ENCODE results near the gene TUBGCP5.
A peak's percentile ranks its signal among the peaks of the same experiment; 100 is the strongest.

Gene TUBGCP5

DNA sequence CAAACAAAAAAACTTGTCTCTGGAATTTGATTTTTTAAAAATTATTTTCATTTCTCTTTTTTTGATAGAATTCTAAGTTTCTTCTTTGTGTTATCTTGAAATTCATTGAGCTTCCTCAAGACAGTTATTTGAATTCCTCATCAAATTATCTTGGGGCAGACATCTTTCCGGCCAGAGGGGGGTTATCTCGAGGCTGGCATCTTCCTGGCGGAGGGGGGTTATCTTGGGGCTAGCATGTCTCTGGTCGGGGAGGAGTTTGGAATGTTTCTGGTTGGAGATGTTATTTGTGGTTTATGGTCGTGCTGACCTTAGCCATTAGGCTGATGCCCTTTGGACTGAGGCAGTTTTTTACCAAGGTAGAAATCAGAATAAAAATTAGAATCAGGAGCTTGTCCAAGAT, 15.9 kb upstream of the TUBGCP5 start:
- POLR2A ChIA-PET = no interaction called here
- Histone ChIP-seq H3K9me3 (ENCODE audit: control insufficient read depth, insufficient read depth, low read depth, low read length) (no peaks in the 10 kb centered on the region), H3K4me3 (ENCODE audit: low read depth, low read length) (no peak overlapping the region), H3K4me1 (ENCODE audit: control insufficient read depth, insufficient read depth, low read length) (no peaks in the 10 kb centered on the region), H3K27ac (ENCODE audit: extremely low read depth, low read depth, low read length) (no peak overlapping the region), H3K36me3 (ENCODE audit: control insufficient read depth in 2 of 2, insufficient read depth in 1 of 2, low read length in 2 of 2) (no peaks in the 10 kb centered on the region)
- TF ChIP-seq ZFHX2 (tag by site-specific recombination; conservative IDR thresholded peaks at IDR 0.05) = no peak
- TF ChIP-seq IKZF3 (tag by site-specific recombination; IDR thresholded peaks at IDR 0.05) = no peak
- TF ChIP-seq ZNF544 (tag by site-specific recombination; IDR thresholded peaks at IDR 0.05) = no peak
- CTCF ChIA-PET = interaction anchor here (0.7 to 2.7 kb wide), 2 partner anchors 19 to 58 kb away, joined by 5 to 14 read pairs; no protein-coding TSS in a partner anchor

- ChIA-PET CTCF (interaction anchor here (1.0 to 1.1 kb wide), 2 partner anchors 13 to 16 kb away, joined by 3 to 5 read pairs; partner anchors contain the start of gene TUBGCP5), POLR2A (interaction anchor here (1.2 kb wide), 1 partner anchor 13 kb away, joined by 3 read pairs; the partner anchor contains the start of gene TUBGCP5)
- H3K27ac ChIP-seq (ENCODE audit: extremely low read depth, low read depth, low read length) = no peak overlapping the region
- no peaks in the 10 kb centered on the region for H3K9me3 ChIP-seq (ENCODE audit: control insufficient read depth, insufficient read depth, low read depth, low read length)
- TF ChIP-seq ZNF501 (tag by site-specific recombination; IDR thresholded peaks at IDR 0.05) = no peak
- TF ChIP-seq, protein P1, sequence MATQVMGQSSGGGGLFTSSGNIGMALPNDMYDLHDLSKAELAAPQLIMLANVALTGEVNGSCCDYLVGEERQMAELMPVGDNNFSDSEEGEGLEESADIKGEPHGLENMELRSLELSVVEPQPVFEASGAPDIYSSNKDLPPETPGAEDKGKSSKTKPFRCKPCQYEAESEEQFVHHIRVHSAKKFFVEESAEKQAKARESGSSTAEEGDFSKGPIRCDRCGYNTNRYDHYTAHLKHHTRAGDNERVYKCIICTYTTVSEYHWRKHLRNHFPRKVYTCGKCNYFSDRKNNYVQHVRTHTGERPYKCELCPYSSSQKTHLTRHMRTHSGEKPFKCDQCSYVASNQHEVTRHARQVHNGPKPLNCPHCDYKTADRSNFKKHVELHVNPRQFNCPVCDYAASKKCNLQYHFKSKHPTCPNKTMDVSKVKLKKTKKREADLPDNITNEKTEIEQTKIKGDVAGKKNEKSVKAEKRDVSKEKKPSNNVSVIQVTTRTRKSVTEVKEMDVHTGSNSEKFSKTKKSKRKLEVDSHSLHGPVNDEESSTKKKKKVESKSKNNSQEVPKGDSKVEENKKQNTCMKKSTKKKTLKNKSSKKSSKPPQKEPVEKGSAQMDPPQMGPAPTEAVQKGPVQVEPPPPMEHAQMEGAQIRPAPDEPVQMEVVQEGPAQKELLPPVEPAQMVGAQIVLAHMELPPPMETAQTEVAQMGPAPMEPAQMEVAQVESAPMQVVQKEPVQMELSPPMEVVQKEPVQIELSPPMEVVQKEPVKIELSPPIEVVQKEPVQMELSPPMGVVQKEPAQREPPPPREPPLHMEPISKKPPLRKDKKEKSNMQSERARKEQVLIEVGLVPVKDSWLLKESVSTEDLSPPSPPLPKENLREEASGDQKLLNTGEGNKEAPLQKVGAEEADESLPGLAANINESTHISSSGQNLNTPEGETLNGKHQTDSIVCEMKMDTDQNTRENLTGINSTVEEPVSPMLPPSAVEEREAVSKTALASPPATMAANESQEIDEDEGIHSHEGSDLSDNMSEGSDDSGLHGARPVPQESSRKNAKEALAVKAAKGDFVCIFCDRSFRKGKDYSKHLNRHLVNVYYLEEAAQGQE (tag by site-specific recombination; IDR thresholded peaks at IDR 0.05) = peak; percentile 45; the same call in 1 of the 2 replicates
- H3K36me3 ChIP-seq (ENCODE audit: control insufficient read depth in 2 of 2, insufficient read depth in 1 of 2, low read length in 2 of 2) = no peaks in the 10 kb centered on the region
- no peaks in the 10 kb centered on the region for H3K4me1 ChIP-seq (ENCODE audit: control insufficient read depth, insufficient read depth, low read length)
- H3K4me3 ChIP-seq (ENCODE audit: low read depth, low read length) = no peak overlapping the region
Observed at GRCh38 chr15:23052522-23052921, 13.2 kb upstream of the TUBGCP5 start.

DNA sequence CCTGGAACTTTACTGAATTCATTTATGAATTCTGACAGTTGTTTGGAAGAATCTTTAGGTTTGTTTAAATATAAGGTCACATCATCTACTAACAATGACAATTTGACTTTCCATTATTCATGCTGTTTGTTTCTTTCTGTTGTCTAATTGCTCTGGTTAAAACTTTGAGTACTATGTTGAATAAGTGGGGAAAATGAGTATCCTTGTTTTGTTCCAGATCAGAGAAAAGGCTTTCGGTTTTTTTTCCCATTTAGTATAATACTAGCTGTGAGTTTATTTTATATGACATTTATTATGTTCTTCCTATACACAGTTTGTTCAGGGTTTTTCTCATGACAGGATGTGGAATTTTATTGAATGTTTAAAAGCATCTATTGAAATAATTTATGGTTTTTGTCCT, 11.3 kb upstream of the TUBGCP5 start:
- Histone ChIP-seq H3K4me3 (ENCODE audit: low read depth, low read length) (no peak overlapping the region), H3K9me3 (ENCODE audit: control insufficient read depth, insufficient read depth, low read depth, low read length) (no peaks in the 10 kb centered on the region), H3K27ac (ENCODE audit: extremely low read depth, low read depth, low read length) (no peak overlapping the region), H3K4me1 (ENCODE audit: control insufficient read depth, insufficient read depth, low read length) (no peaks in the 10 kb centered on the region), H3K36me3 (ENCODE audit: control insufficient read depth in 2 of 2, insufficient read depth in 1 of 2, low read length in 2 of 2) (no peaks in the 10 kb centered on the region)
- TF ChIP-seq SP3 (tag by site-specific recombination; IDR thresholded peaks at IDR 0.05) (no peak), ZNF530 (tag by site-specific recombination; IDR thresholded peaks at IDR 0.05; ENCODE audit: low read depth) (no peak), ZNF16 (tag by site-specific recombination; IDR thresholded peaks at IDR 0.05; ENCODE audit: low read depth) (no peak), ZNF548 (tag by site-specific recombination; IDR thresholded peaks at IDR 0.05) (no peak), ZNF37A (tag by site-specific recombination; IDR thresholded peaks at IDR 0.05) (no peak), WT1 (tag by site-specific recombination; IDR thresholded peaks at IDR 0.05) (no peak), ZNF292 (tag by site-specific recombination; IDR thresholded peaks at IDR 0.05; ENCODE audit: borderline replicate concordance, low read depth) (no peak), ZNF433 (tag by site-specific recombination; IDR thresholded peaks at IDR 0.05; ENCODE audit: low read depth) (no peak), SALL2 (tag by site-specific recombination; IDR thresholded peaks at IDR 0.05; ENCODE audit: borderline replicate concordance) (no peak), ZBTB17 (tag by site-specific recombination; IDR thresholded peaks at IDR 0.05) (no peak), BCL6B (tag by site-specific recombination; IDR thresholded peaks at IDR 0.05) (no peak), ZNF629 (tag by site-specific recombination; IDR thresholded peaks at IDR 0.05) (no peak)
- ChIA-PET CTCF (no interaction called here), POLR2A (no interaction called here)
